D721Med (cell line): Measurements from ENCODE around the gene DUSP3.

Experiments used
- DNase-seq: peaks from one replicate; pipeline ENCODE4 v3.0.0; 2011; ENCODE audit warnings: low spot score; ENCODE audit not compliant: insufficient read length
- FAIRE-seq: peaks from 2 replicates; lab custom pipeline; 2011; peaks lifted over from hg19 to GRCh38; lab: Jason Lieb, UNC
- CTCF ChIP-seq: IDR thresholded peaks from 2 replicates; pipeline ENCODE4 v1.5.1; 2012; ENCODE audit warnings: mild to moderate bottlenecking, control low read depth; ENCODE audit not compliant: insufficient read depth; ENCODE audit errors: missing control alignments

The DUSP3 gene

GRCh38 chr17:43769426-43769825 lies 9.4 kb downstream of the DUSP3 start:
- FAIRE-seq, result no peak
- DNase-seq, result no peak

GRCh38 chr17:43768943-43769342 lies 9.8 kb downstream of the DUSP3 start:
- no peak for TF ChIP-seq CTCF
- DNase-seq, result no peak
- FAIRE-seq, result no peak

More at GRCh38 chr17:43769426-43769825, 9.4 kb downstream of the DUSP3 start:
- TF ChIP-seq CTCF, result no peak

DNA sequence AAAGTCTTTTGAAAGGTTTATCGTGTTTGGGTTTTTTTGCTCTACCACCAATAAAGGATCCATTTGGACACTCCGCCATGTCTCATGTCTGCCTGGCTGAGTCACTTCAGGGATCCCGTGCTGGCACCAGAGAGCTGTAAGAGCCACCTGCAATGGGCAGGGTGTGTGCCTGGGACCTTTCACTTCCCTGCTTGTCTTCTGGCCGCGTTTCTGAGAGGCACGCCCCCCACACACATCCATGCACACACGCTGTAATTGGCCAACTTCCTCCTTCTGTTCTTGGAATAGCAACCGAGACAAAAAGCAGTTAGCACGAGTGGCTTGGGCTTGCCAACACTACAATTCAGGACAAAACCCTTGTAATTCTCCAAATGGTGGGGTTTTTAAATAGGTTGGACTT lies 10.4 kb downstream of the DUSP3 start:
- no peak for TF ChIP-seq CTCF
- DNase-seq, result no peak
- no peak for FAIRE-seq

DNA sequence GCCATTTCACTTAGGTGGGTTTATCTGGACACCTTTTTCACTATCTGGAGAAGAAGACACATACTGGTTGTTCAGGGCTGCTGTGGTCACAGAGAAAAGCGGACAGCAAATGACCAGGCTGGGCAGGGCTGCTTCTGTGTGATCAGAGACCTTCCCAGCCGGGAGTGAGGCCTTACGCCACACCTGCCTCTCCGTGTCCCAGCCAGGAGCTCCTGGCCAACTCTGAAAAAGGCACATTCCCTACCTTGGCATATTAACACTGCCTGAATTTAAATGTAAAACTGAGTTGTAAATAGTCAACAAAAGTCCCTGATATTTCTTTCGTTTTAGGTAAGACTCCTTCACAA lies 11.1 kb downstream of the DUSP3 start:
- TF ChIP-seq CTCF, result no peak
- FAIRE-seq (no peak), DNase-seq (no peak)

DNA sequence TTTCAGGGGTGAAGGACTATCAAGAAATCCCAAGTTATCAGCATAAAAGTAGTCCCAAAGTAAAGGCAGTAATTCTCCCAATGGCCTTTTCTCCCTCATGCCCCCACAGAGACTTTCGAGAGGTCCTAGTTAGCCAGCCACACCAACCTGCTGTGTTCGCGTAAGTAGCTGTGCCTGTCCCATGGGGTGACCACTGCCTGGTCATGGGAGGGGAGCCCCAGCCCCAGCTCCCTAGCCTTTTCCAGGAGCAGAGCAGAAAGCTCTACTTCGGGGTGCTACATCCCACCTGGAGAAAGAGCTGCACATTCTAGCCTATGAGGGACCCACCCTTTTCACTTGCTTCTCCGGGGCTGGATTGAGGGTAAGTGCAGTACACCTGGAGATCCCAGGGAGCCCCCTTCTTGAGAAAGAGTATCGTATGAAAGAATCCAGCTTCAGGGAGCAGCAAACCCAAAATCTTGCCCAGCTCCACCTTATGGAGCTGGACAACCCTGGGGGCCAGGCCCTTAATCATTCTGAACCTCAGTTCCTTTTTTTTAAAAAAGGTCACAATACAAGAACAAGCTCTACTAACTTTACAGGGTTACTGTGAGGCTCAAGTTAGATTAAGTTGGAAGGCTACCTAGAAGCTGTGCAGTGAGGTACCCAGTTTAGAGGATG lies 11.6 kb downstream of the DUSP3 start:
- FAIRE-seq (no peak), DNase-seq (no peak)
- TF ChIP-seq CTCF, result no peak

GRCh38 chr17:43766413-43767052 lies 12.2 kb downstream of the DUSP3 start:
- DNase-seq (peak; percentile 60), FAIRE-seq (no peak)

More at GRCh38 chr17:43766413-43767052, 12.2 kb downstream of the DUSP3 start:
- peak; percentile 83 for TF ChIP-seq CTCF
